ENCODE results near the gene ZNF185. TPM values are rescaled to one million over a fixed set of nuclear protein-coding genes. Genes with fewer than 3 reads are reported as not detected.

The ZNF185 gene
- total and polyA plus RNA-seq, 2 of the 8 experiments (the other 6 are each of a cell fraction or from before 2014, with no cell fraction given), result 15.6 to 20.1 TPM

GRCh38 chrX:152861826-152862225 is 36.0 kb upstream of the ZNF185 start (continued):
- TF ChIP-seq CHD7 (IDR thresholded peaks at IDR 0.05; ENCODE audit: insufficient replicate concordance, low read length), result no peak
- no peak for TF ChIP-seq CTBP2 (IDR thresholded peaks at IDR 0.05; ENCODE audit: borderline replicate concordance, insufficient read depth, insufficient read length, low read length)
- no peak for TF ChIP-seq JUND (IDR thresholded peaks at IDR 0.05; ENCODE audit: low read length)
- no peak for TF ChIP-seq EZH2 (IDR thresholded peaks at IDR 0.05; ENCODE audit: low read depth, low read length, severe bottlenecking)
- TF ChIP-seq TAF7 (optimal IDR thresholded peaks at IDR 0.05; ENCODE audit: borderline replicate concordance, low read depth, low read length), result no peak

All from H1 (cell line).